ENCODE measurements around the gene SMCHD1.
"Not testable (repeated sequence)": the region's sequence is repeated elsewhere in the genome, so short reads cannot be mapped to it uniquely, and the experiment has no call there.

SMCHD1 gene

DNA sequence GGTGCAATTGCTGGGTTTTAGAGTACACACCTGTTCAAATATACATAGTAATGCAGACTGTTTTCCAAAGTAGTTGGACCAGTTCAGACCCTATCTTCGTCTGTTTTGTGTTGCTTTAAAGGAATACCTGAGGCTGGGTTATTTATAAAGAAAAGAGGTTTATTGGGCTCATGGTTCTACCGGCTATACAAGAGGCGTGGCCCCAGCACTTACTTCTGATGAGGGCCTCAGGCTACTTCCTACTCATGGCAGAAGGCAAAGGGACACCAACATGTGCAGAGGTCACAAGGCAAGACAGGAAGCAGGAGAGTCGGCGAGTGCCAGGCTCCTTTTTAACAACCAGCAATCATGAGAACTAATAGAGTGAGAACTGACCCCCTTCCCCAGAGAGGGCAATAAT is 169.3 kb downstream of the SMCHD1 start:
- Mint-ChIP-seq H3K27ac (no peak overlapping the region), H3K4me3 (no peak overlapping the region), H3K27me3 (no peaks in the 10 kb centered on the region), H3K36me3 (ENCODE audit: low read depth) (no peaks in the 10 kb centered on the region), H3K9me3 (no peaks in the 10 kb centered on the region), H3K4me1 (ENCODE audit: low read depth) (no peaks in the 10 kb centered on the region)
- intact Hi-C loops (cut with micrococcal nuclease) = no loop called here

DNA sequence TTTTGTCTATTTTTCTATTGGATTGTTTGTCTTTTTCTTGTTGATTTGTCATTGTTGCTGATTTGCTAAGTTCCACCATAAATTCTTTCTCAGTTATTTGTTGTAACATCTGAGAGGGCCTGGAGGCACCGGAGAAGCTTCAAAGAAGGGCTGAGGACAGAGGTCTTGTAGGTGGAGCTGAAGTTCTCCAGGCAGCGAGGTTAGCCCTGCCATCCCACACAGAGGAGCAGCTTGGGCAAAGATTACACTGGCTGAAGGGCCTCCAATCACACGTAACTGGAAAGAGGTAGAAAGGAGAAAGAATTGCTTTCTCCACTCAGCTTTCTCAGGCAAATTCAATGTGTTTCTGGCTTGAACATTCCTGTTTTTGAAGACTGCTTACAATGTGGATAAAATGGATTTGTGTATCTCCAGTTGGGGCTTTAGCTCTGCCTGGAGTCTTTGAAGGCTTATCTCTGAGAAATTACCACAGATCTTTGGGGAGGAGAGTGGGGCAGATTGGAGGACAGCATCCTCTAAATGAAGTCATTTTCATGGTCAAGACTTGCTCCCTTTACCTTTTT is 170.2 kb downstream of the SMCHD1 start:
- Mint-ChIP-seq H3K9me3 (no peaks in the 10 kb centered on the region), H3K4me3 (no peak overlapping the region), H3K36me3 (ENCODE audit: low read depth) (no peaks in the 10 kb centered on the region), H3K27me3 (no peaks in the 10 kb centered on the region), H3K4me1 (ENCODE audit: low read depth) (no peaks in the 10 kb centered on the region), H3K27ac (no peak overlapping the region)
- intact Hi-C loops (cut with micrococcal nuclease) = no loop called here

DNA sequence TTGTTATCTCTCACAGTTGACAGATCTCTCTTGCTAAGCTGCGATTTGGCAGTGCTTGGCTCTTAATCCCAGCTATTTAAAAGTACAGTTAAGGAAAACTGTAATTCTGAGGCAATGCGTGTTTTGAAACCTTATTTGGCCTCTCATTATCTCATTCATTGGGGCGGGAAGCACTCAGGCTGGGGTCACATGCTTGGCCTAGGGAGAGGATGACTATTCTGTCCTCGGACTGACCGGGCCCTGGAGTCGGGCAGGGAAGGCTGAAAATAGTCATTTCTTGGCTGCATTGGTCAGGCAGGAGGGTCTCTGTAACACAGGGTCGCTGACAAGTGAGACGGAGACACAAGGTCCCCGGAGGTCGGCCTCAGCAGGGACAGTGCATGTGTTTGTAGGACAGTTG is 171.1 kb downstream of the SMCHD1 start:
- no peaks in the 10 kb centered on the region for H3K4me1 Mint-ChIP-seq (ENCODE audit: low read depth)
- H3K27me3 Mint-ChIP-seq = peaks cover 4% of the 10 kb centered on the region
- H3K36me3 Mint-ChIP-seq (ENCODE audit: low read depth) = no peaks in the 10 kb centered on the region
- intact Hi-C loops (cut with micrococcal nuclease) = no loop called here
- H3K4me3 Mint-ChIP-seq = no peak overlapping the region
- no peak overlapping the region for H3K27ac Mint-ChIP-seq
- no peaks in the 10 kb centered on the region for H3K9me3 Mint-ChIP-seq

DNA sequence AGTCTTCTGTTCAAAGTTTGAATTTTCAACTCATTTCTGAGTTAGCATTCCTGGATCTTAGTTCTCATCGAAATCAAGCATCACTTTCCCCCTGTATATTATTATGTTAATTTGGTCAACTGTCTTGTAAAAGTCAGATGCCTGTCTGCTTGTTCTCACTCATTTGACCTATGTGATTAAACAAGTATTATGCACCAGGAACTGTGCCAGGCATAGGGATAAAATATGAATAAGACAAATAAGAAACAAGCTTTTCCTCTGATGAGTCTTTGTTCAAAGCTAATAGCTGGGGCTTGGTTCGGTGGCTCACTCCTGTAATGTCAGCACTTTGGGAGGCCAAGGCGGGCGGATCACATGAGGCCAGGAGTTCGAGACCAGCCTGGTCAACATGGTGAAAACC is 171.5 kb downstream of the SMCHD1 start:
- intact Hi-C loops (cut with micrococcal nuclease) = no loop called here
- no peaks in the 10 kb centered on the region for H3K4me1 Mint-ChIP-seq (ENCODE audit: low read depth)
- H3K27me3 Mint-ChIP-seq = peaks cover 4% of the 10 kb centered on the region
- H3K36me3 Mint-ChIP-seq (ENCODE audit: low read depth) = no peaks in the 10 kb centered on the region
- no peak overlapping the region for H3K27ac Mint-ChIP-seq
- no peak overlapping the region for H3K4me3 Mint-ChIP-seq
- H3K9me3 Mint-ChIP-seq = no peaks in the 10 kb centered on the region

DNA sequence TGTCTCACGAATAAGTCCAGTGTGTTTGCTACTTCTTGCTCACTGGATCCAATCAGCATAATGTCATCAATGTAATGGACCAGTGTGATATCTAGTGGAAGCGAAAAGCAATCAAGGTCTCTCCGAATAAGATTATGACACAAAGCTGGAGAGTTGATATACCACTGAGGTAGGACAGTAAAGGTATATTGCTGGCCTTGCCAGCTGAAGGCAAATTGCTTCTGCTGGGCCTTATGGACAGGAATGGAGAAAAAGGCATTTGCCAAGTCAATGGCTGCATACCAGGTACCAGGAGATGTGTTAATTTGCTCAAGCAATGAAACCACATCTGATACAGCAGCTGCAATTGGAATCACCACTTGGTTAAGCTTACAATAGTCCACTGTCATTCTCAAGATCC is 180.6 kb downstream of the SMCHD1 start:
- not testable (repeated sequence) for H3K4me1 Mint-ChIP-seq (ENCODE audit: low read depth); H3K27ac Mint-ChIP-seq; H3K27me3 Mint-ChIP-seq

DNA sequence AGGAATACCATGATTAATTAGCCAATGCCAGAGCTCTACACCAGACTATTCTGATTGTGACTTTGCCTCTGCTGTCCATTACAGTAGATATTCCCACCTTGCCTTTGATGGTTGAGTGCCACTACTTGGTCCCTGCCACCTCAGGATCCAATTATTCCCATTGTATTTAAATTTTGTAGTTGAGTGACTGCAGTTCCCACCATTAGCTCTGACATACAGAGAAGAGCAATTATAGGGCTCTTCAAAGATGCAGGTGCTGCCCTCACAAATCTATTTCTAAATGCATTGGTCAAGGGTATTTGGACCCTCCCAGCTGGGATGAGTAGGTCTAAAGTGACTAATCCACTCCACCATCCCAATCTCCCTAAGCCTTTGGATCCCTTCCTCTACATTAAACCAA is 181.8 kb downstream of the SMCHD1 start:
- H3K4me1 Mint-ChIP-seq (ENCODE audit: low read depth); H3K27me3 Mint-ChIP-seq; H3K4me3 Mint-ChIP-seq; H3K27ac Mint-ChIP-seq; intact Hi-C loops (cut with micrococcal nuclease); H3K36me3 Mint-ChIP-seq (ENCODE audit: low read depth): not testable (repeated sequence)
- peaks cover 15% of the 10 kb centered on the region for H3K9me3 Mint-ChIP-seq

More for the DNA sequence above, 180.6 kb downstream of the SMCHD1 start:
- H3K4me3 Mint-ChIP-seq; intact Hi-C loops (cut with micrococcal nuclease); H3K36me3 Mint-ChIP-seq (ENCODE audit: low read depth): not testable (repeated sequence)
- peaks cover 15% of the 10 kb centered on the region for H3K9me3 Mint-ChIP-seq

DNA sequence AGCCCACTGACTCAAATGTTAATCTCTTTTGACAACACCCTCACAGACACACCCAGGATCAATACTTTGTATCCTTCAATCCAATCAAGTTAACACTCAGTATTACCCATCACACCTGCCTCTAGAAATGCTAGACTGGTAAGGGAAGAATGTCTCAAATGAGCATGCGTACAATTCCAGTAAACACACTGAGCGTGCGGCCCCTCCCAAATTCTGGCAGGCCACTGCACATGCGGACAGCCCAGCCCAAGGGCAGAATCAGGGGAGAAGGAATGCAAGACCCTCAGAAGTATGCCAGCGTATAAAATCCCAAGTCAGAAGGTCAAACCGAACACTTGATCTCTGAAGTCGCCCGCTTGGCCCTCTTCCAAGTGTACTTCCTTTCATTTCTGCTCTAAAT is 183.7 kb downstream of the SMCHD1 start:
- H3K4me1 Mint-ChIP-seq (ENCODE audit: low read depth) = peaks cover 17% of the 10 kb centered on the region
- no peak overlapping the region for H3K4me3 Mint-ChIP-seq
- no peaks in the 10 kb centered on the region for H3K27me3 Mint-ChIP-seq
- H3K36me3 Mint-ChIP-seq (ENCODE audit: low read depth) = no peaks in the 10 kb centered on the region
- intact Hi-C loops (cut with micrococcal nuclease) = no loop called here
- H3K27ac Mint-ChIP-seq = no peak overlapping the region
- peaks cover 15% of the 10 kb centered on the region for H3K9me3 Mint-ChIP-seq

DNA sequence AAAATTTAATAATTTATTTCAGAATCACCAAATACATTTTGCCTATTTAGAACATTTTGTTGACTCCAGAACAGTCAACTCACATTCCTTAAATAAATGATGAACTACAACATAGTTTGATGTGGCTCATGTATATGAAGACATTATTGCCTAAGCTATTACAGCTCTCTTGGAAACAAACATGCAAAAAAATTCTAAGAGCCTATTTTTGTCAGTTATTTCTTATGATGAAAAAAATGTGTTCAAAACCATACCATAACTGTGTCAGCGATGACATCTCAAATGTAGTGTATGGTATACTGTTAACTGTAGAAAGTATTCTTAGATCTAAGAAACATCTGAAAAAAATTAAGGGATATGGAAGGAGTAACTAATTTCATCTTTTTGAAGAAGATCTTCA is 185.0 kb downstream of the SMCHD1 start:
- no peaks in the 10 kb centered on the region for H3K36me3 Mint-ChIP-seq (ENCODE audit: low read depth)
- no peaks in the 10 kb centered on the region for H3K27me3 Mint-ChIP-seq
- intact Hi-C loops (cut with micrococcal nuclease) = no loop called here

DNA sequence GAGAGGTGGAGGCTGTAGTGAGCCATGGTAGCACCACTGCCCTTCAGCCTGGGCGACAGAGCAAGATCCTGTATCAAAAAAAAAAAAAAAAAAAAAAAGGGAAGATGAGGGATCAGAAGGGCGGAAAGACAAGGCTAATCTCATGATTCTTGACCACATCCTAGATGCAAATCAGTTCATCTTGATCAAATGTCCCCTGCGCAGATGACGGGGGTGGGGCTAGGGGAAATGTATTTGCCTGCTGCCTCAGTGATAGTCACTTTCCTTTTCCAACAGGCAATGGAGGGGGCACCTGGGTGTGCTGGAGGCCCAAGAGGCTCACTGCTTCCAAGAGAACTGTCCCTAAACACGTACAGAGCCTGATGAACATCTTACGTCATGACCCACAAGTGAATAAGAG is 187.6 kb downstream of the SMCHD1 start:
- Mint-ChIP-seq H3K27ac (no peak overlapping the region), H3K4me1 (ENCODE audit: low read depth) (peaks cover 42% of the 10 kb centered on the region), H3K36me3 (ENCODE audit: low read depth) (peaks cover 21% of the 10 kb centered on the region), H3K9me3 (peaks cover 3% of the 10 kb centered on the region), H3K4me3 (peak overlapping the region; percentile 13), H3K27me3 (no peaks in the 10 kb centered on the region)
- intact Hi-C loops (cut with micrococcal nuclease) = no loop called here

More for the DNA sequence above, 185.0 kb downstream of the SMCHD1 start:
- H3K27ac Mint-ChIP-seq = no peak overlapping the region
- H3K4me1 Mint-ChIP-seq (ENCODE audit: low read depth) = peaks cover 29% of the 10 kb centered on the region
- no peak overlapping the region for H3K4me3 Mint-ChIP-seq
- peaks cover 15% of the 10 kb centered on the region for H3K9me3 Mint-ChIP-seq

DNA sequence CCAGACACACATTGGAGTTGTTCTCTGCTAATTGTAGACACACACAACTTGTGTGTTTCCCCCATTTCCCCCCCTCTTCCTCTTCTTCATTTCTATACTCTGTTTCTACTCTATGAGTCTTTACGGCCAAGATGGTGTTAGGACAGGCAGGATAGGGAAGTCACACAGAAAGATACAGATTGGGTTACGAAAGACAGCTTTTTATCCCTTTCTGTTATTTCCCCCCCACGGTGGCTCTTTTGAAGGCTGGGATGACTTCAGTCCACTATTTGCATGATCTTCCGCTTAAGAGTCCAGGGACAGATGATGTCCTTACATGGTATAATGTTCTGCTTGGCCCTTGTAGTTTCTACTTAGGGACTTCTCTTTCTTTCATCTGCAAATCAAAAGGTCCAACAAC is 189.6 kb downstream of the SMCHD1 start:
- H3K9me3 Mint-ChIP-seq = no peaks in the 10 kb centered on the region
- H3K4me3 Mint-ChIP-seq = peak overlapping the region; percentile 89
- peaks cover 42% of the 10 kb centered on the region for H3K36me3 Mint-ChIP-seq (ENCODE audit: low read depth)
- H3K27me3 Mint-ChIP-seq = no peaks in the 10 kb centered on the region
- intact Hi-C loops (cut with micrococcal nuclease) = loop anchor here (5.0 kb wide), 1 partner anchor 62 kb away; no protein-coding TSS in a partner anchor
- H3K4me1 Mint-ChIP-seq (ENCODE audit: low read depth) = peaks cover 60% of the 10 kb centered on the region
- H3K27ac Mint-ChIP-seq = no peak overlapping the region

DNA sequence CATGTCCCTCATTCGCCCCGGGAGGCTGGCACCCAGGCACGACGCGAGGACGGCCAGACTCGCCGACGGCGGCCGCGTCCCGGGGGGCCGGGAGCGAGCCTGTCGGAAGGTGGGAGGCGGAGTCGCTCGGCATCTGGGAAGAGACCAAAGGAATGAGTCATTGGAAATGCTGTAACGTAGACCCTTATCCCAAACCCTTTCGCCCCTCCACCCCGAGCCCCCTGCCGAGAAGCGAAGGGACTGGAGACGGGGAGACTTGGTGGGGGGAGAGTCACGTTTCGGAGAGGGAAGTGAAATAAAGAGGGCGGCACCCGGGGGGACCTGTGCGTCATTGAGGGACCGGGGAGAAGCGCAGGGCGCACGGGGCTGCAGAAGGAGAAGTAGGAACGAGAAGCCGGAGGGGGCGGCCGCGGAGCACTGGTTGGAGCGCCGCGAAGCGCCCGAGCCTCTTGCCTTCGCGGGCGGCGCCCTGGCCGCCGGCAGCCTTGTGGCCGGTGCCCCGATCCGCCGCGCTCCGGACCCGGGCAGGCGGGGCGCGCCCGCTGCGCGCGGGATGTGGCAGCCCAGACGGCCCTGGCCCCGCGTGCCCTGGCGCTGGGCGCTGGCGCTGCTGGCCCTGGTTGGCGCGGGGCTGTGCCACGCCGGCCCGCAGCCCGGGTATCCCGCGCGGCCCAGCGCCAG is 191.2 kb downstream of the SMCHD1 start, which contains the start of gene EMILIN2:
TSS of gene EMILIN2 (plus strand) at position 371 of the 681 bp plus-strand sequence. CDS start at position 554, 183 bp downstream.
- intact Hi-C loops (cut with micrococcal nuclease) = loop anchor here (5.0 kb wide), 1 partner anchor 61 kb away; no protein-coding TSS in a partner anchor
- H3K9me3 Mint-ChIP-seq = no peaks in the 10 kb centered on the region
- no peak within 1 kb of the TSS for H3K27ac Mint-ChIP-seq
- H3K4me1 Mint-ChIP-seq (ENCODE audit: low read depth) = peaks cover 76% of the 10 kb centered on the region
- peak within 1 kb of the TSS; percentile 97 for H3K4me3 Mint-ChIP-seq
- peaks cover 58% of the 10 kb centered on the region for H3K36me3 Mint-ChIP-seq (ENCODE audit: low read depth)
- no peaks in the 10 kb centered on the region for H3K27me3 Mint-ChIP-seq

DNA sequence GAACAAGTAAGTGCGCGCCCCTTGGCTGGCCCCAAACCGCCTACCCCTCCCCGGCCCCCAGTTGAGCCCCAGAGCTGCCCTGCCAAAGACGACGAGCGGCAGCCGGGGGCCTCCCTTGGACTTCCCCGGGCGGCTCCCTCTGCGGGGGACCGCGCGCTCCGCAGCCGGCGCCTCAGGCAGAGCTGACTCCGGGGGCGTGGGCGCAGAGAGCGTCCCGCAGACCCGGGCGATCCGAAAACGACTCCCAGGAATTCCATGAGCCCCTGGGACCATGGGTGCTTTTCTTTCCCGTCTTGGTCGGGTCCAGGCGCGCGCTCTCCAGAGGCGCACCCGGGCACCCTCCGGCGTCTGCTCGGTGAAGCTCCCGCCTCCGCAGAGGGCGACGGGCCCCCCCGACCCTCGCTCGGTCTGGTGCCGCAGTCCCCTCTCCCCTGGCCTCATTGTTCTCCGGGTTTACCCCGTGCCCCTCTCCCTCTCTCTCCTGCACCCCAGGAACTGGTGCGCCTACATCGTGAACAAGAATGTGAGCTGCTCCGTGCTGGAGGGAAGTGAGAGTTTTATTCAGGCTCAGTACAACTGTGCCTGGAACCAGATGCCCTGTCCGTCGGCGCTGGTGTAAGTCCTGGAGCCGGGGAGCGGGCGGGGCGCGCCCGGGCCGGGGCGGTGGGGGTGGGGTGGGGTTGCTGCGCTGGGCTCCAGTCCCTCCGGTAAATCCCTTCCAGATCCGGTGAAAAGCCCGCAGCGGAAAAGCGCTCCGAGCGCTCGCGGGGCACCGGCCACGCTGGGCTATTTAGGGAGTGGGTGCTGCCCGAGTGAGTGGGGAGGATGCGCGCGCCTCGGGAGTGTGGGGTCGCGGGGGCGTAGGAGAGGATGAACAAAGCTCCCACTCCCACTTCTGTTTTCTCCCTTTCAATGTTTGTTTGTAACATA is 192.1 kb downstream of the SMCHD1 start:
- peak overlapping the region; percentile 97 for H3K4me3 Mint-ChIP-seq
- intact Hi-C loops (cut with micrococcal nuclease) = loop anchor here (1.0 to 5.0 kb wide), 2 partner anchors 10 to 60 kb away; no protein-coding TSS in a partner anchor
- peaks cover 66% of the 10 kb centered on the region for H3K36me3 Mint-ChIP-seq (ENCODE audit: low read depth)
- no peak overlapping the region for H3K27ac Mint-ChIP-seq
- peaks cover 83% of the 10 kb centered on the region for H3K4me1 Mint-ChIP-seq (ENCODE audit: low read depth)
- H3K27me3 Mint-ChIP-seq = no peaks in the 10 kb centered on the region
- no peaks in the 10 kb centered on the region for H3K9me3 Mint-ChIP-seq

DNA sequence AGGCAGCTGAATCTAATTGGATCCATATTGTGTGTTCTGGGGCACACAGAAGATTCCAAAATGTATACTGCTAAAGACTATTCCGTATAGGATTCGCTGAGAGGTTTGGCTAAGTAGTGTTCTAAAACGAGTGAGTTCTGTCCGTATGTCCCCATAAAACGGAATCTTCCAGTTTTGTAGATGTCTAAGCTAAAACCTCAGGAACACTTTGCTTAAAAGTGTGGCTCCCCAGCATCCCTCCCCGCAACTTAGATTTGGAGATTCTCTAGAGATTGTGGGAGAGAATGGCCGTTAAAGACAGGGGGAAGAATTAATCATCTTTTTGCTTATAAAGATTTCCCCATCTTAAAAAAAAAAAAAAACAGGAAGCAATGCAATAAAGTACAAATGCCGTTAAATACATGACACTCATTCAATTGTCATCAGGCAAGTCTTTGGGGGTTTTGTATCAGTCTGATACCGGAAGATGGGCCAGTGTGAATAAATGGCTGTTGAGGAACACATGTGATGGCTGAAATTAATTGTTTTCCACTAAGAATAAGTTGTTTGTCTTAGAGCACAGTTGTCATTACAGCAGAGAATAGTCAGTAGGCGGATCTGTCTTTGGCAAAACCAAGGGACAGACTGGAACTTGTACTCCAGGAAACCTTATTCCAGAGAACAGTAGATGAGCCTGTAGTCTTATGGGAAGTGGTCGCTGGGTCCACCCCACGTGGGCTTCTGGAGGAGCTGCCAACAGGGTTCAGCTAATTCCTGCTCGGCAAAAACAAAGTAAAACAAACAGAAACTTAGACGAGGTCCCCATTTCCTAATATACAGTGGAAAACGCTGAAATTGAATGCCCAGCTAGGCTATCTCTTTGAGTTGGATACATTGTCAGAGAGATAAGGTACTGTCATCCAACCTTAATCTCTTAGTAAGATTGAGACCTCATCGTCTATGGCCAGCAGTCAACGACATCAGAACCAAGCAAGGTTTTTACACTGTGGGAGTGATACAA is 193.0 kb downstream of the SMCHD1 start:
- H3K4me1 Mint-ChIP-seq (ENCODE audit: low read depth) = peaks cover 83% of the 10 kb centered on the region
- no peaks in the 10 kb centered on the region for H3K27me3 Mint-ChIP-seq
- peaks cover 75% of the 10 kb centered on the region for H3K36me3 Mint-ChIP-seq (ENCODE audit: low read depth)
- intact Hi-C loops (cut with micrococcal nuclease) = loop anchor here (1.0 to 5.0 kb wide), 2 partner anchors 9 to 59 kb away; no protein-coding TSS in a partner anchor
- no peak overlapping the region for H3K27ac Mint-ChIP-seq
- H3K4me3 Mint-ChIP-seq = peak overlapping the region; percentile 97
- H3K9me3 Mint-ChIP-seq = no peaks in the 10 kb centered on the region
